Cortex of kidney (tissue), 1 donor: Measurements from ENCODE around the gene COL23A1.

Source experiments
- DNase-seq: peaks from one replicate; lab custom pipeline; 2025; lab: John Stamatoyannopoulos, UW

Gene COL23A1

GRCh38 chr5:178590141-178590923 is at the start of gene COL23A1:
Gene COL23A1, minus strand, starts transcription at chr5:178590393.
- no peak for DNase-seq

GRCh38 chr5:178637356-178638074 is 47.3 kb upstream of the COL23A1 start:
- DNase-seq = no peak

- DNase-seq = no peak
These were observed 42.1 kb upstream of the COL23A1 start for GRCh38 chr5:178632285-178632684.

GRCh38 chr5:178630951-178631350 is 40.8 kb upstream of the COL23A1 start:
- DNase-seq = no peak

- no peak for DNase-seq
These were observed 40.3 kb upstream of the COL23A1 start for GRCh38 chr5:178630475-178630930.

GRCh38 chr5:178627259-178627598 is 37.0 kb upstream of the COL23A1 start:
- DNase-seq = no peak

GRCh38 chr5:178626484-178627258 is 36.5 kb upstream of the COL23A1 start, which contains the start of gene CLK4:
Gene CLK4, minus strand, starts transcription at chr5:178627050. Its CDS starts 3,634 bp downstream, at chr5:178623416.
- DNase-seq = no peak

- no peak for DNase-seq
These were observed 35.7 kb upstream of the COL23A1 start for GRCh38 chr5:178625679-178626483.

- DNase-seq = no peak
These were observed 34.7 kb upstream of the COL23A1 start for GRCh38 chr5:178624631-178625546.

- no peak for DNase-seq
These were observed 32.6 kb upstream of the COL23A1 start for GRCh38 chr5:178622679-178623247.

- no peak for DNase-seq
These were observed 29.2 kb upstream of the COL23A1 start for GRCh38 chr5:178619390-178619789.

GRCh38 chr5:178612299-178612698 is 22.1 kb upstream of the COL23A1 start:
- DNase-seq = no peak

- no peak for DNase-seq
These were observed 16.1 kb upstream of the COL23A1 start for GRCh38 chr5:178606269-178606668.

GRCh38 chr5:178605788-178606187 is 15.6 kb upstream of the COL23A1 start:
- no peak for DNase-seq

GRCh38 chr5:178602752-178603151 is 12.6 kb upstream of the COL23A1 start:
- DNase-seq = no peak

- DNase-seq = no peak
These were observed 5.6 kb upstream of the COL23A1 start for GRCh38 chr5:178595750-178596149.

- DNase-seq = no peak
These were observed 5.0 kb upstream of the COL23A1 start for GRCh38 chr5:178595150-178595549.

GRCh38 chr5:178590924-178591423 is 781 bp upstream of the COL23A1 start:
- no peak for DNase-seq

- no peak for DNase-seq
These were observed 733 bp downstream of the COL23A1 start for GRCh38 chr5:178589180-178590140.
